ENCODE data around the gene ARL4A.

The ARL4A gene

DNA sequence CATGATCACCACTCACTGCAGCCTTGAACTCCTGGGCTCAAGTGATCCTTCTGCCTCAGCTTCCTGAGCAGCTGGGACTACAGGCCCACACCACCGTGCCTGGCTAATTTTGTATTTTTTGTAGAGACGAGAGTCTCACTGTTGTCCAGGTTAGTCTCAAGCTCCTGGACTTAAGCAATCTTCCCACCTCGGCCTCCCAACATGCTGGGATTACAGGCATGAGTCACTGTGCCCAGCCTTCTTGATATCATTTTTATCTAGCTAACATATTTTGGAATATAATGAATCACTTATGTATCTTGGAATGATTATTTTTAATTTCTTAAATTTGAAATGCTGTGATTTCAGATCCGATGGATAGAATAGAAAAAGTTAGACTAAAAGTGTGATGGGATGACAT lies 18.4 kb downstream of the ARL4A start:
- no peak for DNase-seq

DNA sequence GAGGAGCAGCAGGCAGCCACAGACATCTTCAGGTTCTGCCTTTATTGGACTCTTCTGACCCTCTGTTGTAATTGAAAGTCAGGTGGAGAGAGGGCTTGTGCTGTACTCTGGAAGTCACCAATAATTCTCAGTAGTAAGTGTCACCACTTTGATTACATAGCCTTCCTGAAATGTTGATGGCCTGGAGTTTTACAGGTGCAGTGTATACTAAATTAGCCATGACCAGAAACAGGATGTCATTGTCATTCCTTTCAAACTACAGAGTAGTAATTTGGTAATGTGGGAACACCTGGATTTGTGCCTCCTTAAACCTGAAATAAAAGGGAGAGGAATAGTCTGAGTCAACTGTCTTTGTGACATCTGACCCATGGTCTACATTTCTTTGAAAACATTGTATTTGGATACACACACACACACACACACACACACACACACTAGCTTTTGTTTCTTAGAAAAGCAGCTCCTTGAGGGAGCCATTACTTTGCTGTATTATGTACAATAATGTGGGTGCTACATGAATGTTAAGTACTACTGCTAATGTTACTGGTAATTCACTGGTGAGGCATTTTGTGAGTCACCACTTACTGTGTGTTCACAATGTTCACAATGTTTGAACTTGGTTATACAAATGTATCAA lies 19.6 kb downstream of the ARL4A start:
- DNase-seq = no peak

DNA sequence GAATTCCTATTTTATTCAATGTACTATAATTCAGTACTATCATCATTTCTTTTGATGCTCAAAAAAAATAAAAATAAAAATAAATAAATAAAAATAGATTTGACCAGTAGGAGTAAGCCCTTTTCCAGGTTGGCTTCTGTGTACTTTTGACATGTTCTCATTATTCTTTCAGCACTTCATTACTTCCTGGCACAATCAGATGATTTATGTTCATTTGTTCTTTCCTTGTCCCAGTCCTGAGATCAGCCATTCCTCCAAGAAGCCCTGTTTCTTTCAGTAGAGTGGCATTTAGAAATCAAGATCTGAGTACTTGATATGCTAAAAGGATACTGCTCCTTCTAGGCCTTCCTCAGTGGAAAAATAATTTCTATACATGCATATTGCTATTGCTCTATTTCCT lies 20.9 kb downstream of the ARL4A start:
- DNase-seq = no peak

DNA sequence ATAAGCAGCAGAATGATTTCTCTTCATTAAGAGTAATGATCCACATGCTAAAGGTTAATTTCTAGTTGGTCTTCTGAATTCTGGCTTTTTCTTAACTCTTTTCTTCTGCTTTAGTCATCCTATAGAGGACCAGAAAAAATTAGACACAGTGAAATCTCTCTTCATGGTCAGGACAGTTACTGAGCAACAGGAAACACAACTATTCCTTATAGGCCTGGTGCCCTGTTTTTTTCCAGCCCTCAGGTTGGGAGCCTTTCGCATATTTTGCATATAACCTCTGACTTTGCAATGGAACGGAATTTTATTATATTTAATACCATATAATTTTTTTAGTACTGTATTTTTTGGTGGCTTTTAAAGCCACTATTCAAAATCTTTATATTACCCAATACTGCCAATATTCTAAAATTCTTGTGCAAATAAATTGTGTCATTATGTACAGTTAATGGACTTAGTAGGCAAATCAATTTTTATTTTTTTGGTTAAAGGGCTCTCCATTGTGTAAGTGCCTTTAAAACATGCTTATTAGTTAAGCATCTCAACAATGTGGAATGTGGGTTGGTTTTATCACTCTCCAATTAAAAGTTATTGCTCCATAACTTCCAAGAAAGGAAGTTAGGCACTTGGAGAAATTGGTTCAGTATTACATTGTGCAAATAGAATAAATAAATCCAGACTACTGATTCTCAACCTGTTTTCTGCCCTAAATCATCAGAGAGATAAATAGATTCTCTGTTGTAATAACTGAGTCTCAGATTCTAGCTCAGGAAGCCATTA lies 22.5 kb downstream of the ARL4A start:
- DNase-seq = no peak

DNA sequence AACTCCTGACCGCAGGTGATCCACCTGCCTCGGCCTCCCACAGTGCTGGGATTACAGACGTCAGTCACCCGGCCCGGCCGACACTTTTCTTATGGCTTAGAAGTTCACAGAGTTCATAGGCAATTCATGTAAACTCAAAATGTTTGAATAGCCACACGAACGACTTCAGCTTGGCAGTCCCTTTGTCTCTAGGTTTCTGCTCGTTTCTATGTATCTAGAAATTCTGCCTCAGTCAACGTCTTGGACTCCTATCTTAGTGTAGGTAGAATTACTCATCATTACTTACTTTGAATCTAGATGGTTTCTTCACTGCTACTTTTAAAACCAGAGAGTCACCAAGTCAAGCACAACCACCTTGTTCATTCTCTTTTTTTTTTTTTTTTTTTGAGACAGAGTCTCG lies 23.7 kb downstream of the ARL4A start:
- DNase-seq = no peak

DNA sequence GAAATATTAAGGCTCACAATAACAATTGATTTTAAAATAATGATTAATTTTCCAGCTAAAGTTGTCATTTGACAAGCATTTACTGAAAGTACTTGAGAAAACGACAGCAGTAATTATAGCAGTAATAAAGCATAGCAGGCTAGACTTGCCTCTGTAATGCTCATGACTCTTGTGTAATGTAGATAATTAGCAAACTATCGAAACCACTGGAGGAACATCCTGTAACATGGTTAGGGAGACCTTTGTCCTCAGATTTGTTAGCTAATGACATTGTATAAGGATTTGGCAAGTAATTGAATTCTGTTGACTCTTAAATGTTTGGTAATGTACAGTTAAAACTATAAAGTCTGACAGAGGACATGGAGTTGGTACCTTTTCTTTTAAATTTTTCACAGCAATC lies 24.8 kb downstream of the ARL4A start:
- DNase-seq = no peak

DNA sequence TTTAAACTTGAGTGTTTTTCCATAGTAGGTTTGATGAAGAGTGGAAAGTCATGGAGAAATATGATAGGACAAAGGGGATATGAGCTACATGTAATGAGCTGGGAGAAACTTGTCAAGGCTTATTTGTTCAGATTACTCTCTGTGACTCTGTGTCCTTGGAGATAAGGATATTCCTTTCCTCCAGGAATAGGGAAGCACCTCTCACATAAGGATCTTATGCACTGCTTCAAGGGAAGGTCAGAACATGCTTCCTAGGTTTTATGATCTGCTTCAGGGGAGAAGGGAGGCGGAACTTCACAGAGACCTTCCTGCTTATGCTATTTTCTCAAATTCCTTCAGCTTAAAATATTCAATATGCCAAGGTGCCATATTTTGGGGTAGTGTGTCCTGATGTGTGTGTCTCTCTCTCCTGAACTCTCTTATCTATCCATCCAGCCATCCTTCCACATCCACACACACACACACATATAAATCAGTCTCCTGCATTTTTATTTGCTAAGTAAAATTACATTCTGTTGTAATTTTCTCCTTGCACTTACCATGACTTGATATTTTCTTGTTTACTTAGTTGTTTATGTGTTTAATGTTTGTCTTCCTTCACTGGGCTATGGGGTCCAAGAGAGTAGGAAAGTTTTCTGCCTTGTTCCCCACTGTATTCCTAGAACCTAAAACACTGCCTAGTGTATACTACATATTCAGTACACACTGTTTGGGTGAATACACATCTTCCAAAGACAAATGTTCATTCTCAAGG lies 26.4 kb downstream of the ARL4A start:
- DNase-seq = no peak

DNA sequence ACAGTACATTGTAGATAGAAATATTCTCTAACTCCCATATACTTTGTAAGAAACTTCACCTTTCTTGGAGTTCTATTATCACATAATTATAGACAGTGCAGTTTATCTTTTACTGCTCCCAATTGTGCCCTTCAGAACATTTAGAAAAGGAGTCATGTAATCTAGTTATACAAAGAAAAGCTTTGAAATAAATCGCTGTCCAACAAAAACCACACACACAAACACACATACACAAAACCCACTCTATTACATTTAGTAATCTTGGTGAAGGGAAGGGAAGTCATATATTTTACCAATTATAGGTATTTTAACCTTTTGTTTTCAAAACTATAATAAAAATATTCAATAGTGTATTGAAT lies 26.9 kb downstream of the ARL4A start:
- no peak for DNase-seq

DNA sequence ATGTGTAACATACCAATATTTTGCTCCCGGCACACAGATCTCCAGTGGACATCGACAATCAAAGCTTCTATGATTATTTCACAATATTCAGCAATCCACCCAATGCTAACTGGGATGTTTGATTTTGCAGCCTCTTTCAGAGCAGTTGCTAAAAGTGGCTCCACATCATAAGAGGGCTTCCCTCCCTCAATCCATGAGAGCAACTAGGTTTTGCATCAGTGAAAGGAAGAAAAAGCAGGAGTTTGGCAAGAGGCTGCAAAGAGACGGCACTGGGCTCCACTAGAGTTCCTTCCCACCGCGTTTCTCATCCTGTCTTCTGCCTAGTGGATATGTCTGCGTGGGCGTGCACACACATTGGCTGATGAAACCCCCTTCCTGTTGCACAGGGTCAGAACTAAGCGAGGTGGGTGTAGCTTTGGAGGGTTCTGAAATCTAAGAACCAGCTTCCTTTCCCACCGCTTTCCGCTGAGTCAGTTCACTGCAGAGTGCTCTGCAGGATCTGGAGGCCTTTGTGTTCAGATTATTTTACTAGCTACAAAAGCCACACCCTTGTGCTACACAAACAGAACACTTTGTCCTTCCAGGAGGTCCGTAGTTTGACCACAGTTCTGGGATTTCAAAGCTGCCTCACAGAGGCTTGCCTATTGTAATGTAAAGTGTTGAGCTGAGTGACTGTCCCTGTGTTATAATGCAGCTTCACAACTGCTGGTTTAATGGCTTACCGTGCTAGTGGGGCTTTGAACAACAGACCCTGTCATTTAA lies 28.1 kb downstream of the ARL4A start:
- no peak for DNase-seq

DNA sequence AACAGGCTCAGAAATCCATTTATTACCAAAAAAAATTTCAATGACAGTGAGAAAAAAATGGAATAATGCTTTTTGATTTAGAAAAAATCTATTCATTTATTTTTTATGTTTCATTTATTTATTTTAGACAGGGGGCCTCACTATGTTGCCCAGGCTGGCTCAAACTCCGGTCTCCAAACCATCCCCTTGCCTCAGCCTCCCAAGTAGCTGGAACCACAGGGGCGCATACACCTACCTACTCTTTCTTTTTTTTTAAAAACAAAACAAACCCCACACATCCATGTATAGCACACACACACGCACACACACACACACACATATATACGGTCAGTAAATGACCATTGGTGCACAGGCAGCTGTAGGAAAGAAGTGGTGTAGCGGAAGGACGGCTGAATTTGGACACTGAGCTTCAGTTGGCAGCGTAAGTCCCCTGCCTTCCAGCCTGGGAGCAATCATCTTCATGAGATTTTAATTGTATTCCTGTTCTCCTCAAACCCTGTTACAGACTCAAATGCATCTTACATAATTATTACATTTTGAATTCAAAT lies 28.8 kb downstream of the ARL4A start:
- DNase-seq = no peak

DNA sequence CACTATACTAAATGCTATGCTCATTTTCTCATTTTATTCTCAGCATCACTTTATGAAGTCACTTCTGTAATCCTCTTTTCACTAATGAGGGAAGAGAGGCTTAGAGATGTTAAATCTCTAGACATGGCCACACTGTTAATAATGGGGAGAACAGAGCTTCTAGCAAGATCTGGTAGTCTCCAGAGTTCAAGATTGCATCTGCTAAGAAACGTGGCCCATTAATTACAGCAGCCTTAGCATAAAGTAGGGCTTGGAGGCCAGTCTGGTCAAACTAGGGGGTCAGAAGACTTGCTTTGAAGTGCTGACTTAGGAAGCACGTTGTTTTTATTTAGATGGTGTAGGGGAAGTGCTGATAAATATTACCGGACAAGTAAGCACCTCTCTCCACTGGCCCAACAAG lies 29.3 kb downstream of the ARL4A start:
- DNase-seq = no peak

DNA sequence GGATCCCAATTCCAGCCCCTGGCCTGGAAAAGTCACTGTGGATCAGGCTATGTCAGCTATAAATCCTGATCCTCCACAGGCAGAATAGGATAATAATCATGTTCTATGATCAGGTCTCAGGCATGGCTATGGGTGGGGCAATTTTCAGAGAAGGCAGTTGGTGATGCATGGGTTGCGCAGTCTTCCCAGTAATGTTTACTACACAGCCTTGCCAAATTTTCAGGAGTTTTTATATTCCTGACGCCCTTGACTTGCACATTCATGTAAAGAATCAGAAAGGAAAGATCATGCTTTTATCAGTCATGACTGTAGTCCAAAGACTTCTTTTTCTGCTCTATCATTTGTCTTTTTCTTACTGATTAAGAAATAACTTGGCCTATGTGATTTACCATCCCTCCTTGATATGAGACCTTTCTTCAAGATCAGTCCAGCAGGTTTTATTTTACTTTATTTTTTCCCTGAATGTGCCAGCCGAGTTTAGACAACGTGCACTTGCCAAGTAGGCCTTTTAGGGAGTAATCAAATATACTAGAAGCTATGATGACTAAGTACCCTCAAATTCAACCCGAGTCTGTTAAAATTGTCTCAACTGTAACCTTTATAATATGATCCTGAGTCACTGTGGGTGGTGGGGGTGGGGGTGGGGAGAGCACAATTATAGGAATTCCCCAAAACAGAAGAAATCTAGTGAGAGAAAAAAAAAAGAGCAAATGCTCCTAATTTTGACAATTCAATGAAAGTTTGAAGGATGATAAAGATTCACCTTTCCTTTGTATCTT lies 31.9 kb downstream of the ARL4A start:
- no peak for DNase-seq

DNA sequence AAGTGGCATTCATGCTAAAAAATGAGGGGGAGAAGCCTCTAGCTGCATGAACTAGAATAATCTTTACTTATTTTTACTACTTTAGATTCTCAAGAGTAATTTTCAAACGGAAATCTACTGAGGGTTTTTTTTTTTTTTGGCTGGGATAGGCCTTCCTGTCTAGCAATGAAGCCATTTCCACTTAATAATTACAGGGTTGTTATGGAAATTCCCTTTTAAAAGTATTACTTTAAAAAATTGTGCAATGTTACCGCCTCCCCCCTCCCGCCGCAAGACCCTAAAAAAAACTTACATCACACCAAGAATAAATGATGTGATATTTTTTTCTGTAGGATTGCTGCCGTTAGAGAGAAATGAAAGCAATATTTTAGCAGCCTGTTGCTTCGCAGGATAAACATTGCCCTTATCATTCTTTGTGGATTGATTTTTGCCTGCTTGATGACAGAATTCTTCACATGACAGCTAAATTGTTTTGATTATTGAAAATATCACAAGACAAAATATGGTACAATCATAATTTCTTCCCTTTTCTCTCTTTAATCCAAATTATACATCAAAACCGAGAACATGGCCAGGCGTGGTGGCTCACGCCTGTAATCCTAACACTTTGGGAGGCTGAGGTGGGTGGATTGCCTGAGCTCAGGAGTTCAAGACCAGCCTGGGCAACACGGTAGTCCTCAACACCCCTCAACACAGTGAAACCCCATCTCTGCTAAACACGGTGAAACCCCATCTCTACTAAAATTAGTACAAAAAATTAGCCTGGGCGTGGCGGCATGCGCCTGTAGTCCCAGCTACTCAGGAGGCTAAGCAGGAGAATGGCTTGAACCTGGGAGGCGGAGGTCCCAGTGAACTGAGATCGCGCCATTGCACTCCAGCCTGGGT lies 32.8 kb downstream of the ARL4A start:
- DNase-seq = no peak

DNA sequence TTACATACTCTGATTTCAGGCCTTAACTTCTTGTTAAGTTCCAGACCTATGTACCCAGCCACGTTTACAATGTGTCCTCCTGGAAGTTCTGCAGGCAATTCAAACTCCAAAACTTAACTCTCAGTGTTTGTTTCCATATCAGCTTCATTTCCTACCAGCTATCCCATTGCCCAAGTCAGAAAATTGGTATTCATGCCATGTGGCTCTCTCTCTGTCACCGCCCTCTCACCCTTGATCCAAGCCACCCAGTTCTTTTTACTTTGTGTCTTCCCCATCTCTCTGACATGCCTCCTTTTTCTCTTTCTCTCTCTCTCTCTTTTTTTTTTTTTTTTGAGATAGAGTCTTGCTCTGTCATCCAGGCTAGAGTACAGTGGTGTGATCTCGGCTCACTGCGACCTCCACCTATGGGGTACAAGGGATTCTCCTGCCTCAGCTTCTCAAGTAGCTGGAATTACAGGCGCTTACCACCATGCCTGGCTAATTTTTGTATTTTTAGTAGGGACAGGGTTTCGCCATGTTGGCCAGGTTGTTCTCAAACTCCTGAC lies 33.9 kb downstream of the ARL4A start:
- no peak for DNase-seq

DNA sequence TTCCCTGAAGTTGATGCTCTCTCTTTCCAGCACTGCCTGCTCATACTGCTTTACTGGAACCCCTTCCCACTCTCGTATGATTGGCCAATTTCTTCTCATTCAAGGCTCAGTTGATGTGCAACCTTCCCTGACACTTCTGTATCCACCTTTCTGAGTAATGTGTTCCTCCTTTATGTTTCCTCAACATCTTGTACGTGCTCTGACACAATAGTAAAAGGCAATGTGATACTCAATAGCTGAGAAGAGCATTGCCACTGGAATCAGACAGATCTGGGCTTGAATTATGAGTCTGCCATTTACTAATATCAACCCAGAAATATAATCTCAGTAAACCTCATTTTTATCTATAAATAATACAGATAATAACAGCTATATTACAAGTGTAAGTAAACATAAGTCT lies 34.7 kb downstream of the ARL4A start:
- no peak for DNase-seq

DNA sequence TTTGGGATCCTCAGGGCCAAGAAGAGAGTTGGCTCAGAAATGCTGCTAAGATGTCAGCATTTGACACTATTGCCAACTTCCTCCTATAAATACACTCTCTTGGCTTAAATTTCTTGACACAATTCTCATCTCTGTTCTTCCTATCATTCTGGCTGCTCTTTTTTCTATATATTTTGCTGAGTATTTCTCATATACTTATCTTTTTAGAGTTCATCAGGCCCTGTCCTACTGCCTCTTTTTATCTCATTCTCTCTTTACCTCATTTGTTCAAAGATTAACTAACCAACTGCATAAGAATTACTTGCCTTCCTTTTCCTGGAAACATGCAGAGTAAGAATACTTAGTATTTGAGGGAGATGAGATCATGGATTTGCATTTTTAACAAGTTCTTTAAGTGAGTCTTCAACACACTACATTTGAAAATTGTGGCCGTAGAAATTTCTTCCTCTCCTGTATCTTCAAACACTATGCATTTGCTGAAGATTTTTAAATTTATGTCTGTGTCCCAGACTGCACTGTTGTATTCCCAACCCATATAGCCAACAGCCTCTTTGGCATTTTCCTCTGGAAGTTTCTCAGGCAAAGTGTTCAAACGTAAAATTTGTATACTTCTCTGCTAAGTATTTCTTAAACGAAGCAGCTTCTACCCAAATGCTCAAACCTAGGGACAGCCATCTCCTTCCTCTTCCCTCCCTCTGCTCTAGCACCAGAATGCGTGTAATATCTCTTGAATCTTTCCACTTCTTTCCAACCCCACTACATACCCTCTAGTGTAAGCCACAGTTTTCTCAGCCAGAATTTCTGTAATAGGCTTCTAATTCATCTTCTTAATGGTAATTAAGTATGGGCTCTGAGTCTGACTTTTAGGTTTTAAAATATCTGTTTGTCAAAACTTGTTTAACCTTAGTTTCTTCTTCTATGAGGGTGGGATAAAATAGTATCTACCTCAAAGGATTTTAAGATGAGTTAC lies 35.5 kb downstream of the ARL4A start:
- DNase-seq = no peak

DNA sequence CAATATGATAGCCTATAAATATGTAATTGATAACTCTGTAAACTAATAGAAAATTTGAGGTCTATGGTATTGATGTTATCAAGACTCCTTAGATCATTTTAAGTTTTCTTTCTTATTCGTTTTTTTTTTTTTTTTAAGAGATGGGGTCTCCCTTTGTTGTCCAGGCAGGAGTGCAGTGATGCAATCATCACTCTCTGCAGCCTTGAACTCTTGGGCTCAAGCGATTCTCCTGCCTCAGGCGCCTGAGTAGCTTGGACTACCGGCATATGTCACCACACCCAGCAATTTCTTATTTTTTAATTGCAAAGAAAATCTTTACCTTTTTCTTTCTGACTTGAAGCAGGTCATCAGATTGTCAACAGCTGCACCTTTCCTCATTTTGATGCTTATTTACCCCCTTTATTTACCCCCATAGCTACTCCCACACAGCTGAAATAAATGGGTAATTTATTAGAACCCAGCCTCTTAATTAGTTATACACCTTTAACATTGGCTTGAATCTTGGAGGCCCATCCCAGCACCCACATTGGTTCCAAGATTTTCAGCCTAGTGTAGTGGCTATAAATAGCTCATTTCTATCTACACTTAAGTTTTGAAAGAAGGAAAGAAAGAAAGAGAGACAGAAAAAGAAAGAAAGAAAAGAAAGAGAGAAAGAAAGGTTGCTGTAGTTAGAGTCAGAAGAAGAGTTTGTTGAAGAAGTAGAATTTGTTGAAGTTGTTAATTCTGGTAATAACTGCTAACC lies 38.3 kb downstream of the ARL4A start:
- no peak for DNase-seq

DNA sequence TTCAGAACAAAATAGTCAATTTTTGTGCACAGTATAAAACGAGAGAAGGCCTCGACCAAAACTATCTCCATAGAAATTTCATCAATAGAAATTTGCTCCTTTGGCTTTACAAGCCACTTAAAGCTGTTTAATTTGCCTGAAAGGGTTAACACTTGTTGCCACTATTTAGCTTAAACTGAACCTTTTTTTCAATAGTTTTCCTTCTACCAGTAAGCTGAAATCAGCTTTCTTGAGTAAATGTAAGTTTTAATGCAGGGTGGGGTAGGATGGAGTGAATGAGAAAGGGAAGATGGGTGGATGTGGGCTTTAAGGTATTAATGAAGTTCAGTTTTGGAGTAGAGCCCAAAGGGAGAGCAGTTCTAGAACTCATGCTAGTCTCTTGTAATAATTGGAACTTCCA lies 39.5 kb downstream of the ARL4A start:
- DNase-seq = no peak

All from activated CD4-positive, alpha-beta T cell treated with anti-CD3 and anti-CD28 coated beads for 1 hour (primary cell).